HG03457 (cell line): ENCODE data around the gene RUNX1.

Experiments
- ATAC-seq: cut with Tn5 transposase; IDR thresholded peaks from one replicate; pipeline ENCODE4 v1.9.1; 2021; ENCODE audit warnings: moderate number of reproducible peaks; ENCODE audit not compliant: unreplicated experiment

Gene RUNX1

DNA sequence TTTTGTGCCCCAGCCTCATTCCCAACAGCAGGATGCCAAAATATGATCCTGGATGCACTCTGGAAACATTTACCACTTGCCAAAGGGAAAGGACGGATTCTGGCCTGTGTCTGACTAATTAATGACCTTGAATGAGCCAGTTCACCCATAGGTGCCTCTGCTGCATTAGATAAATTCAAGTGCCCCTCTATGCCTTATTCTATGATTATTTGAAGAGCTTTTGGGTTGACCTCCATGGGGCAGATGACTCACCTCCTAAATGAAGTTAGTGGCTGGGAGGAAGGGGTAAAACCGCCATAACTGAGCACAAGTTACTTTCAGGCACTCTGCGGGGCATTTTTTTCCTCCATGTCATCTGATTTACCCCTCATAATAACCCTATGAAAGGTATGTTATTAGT, 282.2 kb downstream of the RUNX1 start:
- ATAC-seq = no peak

DNA sequence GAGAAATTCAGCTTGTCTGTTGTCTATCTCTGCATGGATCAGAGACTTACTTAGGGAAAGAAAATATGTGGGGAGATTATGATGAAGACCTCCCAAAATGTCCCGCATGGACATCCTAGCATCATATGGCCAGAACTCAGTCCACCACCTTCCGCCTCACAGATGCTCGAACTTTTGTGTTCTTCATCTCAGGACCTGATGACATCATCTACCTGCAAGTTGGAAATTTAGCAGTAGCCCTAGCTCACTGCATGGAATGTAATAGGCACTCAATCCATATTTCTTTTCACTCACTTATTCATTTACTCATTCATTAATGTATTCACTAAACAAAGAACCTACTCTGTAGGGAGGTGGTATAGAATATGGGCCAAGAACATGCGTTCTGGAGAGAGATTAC, 283.5 kb downstream of the RUNX1 start:
- no peak for ATAC-seq

DNA sequence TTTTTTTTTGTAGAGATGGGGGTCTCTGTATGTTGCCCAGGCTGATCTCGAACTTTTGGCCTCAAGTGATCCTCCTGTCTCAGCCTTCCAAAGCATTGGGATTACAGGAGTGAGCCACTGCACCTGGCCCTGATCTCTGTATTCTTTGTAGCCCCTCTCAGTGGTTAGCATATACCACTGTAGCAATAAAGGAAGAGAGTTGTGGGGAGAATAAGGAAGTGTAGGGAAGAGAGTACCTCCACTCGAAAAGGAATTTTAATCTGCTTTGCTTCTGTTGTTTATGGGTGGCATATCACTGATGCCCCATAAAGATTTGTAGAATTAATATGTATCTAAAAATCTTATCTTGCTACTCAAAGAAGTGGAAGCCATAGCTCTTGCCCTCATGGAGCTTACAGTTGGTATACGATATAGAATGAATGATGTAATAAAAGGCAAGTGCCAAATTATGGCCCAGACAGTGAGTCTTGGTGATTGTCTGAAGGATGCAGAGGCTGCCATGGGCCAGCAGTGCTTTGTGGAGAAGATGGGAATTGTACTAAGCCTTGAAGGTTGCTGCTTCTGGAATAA, 284.3 kb downstream of the RUNX1 start:
- no peak for ATAC-seq

DNA sequence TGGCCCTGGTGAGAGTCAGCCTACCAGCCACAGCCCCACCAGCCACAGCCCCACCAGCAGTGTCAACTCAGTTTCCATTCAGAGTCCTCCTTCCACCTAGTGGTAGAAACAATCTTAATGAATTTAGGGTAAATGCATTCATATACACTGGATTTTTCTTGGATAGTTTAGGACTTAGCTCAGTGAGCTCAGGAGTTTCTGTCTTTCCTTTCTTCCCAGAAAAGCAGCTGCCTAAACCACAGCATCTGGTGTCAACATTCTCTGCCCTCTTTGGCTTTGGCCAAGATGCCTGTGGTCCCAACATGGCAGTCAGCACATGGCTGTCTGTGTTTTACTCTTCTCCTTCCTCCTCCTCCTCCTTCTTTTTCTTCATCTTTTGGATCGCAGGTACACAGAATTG, 286.3 kb downstream of the RUNX1 start:
- no peak for ATAC-seq

DNA sequence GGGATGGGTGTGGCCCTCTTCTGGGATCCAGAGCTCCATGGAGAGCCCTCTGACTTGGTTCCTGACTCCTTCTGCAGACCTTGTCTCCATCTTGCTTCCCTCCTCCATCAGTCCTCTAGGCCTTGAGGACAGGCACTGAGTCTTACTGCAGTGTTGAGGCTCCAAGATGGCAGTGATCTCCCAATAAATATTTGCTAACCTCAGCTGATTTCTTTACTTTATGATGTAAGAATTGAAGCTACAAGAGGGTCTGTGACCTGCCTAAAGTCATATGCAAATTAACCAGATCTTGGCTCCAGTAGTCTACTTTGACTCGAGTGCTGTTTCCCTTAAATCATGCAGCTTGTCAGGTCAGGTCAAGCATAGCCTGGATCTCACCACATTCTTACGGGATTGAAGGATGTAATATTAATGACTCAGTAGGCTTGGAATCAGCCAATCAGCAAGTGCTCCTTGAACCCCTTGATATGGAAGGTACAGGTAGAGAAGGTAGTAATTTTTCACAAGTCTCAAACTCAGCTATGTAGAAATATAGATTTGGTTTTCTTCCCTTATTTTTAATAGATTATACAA, 287.3 kb downstream of the RUNX1 start:
- no peak for ATAC-seq

DNA sequence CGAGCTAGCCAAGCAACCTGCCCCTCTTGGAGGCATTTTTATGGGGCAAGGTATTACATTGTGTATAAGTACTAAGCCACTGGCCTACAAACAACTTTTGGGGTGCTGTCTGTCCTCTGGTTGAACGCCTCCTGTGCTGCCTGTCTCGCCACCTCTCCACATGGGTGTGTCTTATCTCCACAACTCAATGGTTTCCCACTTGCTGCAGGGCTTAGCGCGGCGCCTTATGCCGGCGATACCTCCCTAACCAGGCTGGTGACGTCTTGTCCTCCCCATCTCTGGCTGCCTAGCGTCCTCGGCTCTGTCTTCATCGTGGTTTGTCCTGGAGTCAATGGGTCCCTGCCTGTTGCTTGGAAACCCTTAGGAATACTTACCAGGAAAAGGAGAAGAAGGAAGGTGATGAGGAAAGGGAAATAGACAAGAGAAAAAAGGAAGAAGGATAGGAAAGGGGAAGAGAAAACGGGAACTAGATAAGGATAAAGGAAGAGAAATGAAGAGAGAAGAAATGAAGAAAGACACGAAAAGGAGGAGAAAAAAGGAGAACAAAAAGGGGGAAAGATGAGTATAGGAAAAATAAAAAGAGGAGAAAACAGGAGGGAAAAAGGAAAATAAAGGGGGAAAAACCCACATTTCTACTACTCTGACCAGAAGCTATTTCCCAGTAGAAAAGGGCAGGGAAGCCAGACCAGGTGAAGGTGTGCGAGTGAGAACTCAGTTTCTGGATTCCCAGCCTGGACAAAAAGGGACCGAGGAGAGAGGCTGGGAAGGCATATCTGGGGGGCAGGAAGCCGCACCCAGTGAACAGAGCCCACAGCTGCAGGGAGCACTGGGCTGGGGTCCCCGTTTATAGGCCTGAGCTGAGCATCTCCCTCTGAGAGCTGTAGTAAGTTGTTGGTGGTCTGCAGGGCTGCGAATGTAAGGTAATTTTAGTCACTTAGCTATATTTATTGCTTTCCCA, 294.1 kb downstream of the RUNX1 start:
- no peak for ATAC-seq

DNA sequence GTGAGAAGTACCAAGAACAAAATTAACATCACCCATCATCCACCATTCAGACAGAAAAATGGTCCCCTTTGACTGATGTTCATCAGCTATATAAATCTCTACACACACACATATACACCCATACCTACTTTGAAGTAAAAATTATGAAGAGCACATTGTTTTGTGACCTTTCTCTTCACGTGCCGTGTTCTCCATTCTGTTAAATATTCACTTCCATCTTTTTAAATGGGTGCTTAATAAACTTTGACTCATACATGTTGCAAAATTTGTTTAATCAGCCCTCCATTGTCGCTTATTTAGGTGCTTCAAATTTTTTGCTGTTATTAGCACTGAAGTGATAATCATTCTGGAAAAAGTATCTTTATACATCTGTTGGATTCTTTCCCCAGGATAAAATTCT, 300.2 kb downstream of the RUNX1 start:
- no peak for ATAC-seq

DNA sequence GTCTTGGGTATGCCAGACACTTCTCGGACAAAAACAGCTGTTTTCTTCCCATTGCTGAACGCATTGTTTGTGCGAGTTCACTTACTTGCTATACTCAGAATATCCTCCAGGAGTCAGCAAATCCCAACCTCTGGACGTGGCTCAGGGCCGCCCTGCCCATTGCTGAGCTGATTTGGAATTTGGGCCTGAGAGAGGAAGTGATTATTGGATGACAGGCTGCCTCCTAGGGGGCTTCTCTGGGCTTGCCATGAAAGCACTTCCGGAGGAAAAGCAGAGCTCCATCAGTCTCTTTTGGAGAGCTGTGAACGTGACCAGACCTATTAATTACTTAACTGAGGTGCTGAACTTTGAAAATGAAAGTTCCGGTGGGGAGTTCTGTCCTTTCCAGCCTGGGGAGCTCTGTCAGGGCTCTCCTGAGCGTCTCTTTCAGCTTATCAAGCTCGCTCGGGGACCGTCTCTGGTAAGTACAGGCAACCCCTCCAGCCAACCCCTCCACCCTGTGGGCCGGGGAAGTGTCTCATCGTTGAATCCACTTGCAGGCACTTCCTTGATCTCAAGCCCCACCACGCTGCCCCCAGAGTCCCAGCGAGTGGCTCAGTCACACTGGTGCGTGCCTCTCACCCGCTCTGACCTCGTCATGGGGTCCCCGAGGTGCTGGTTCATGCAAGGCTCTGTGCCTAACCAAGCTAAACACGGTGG, 303.4 kb downstream of the RUNX1 start:
- ATAC-seq = peak; percentile 62

DNA sequence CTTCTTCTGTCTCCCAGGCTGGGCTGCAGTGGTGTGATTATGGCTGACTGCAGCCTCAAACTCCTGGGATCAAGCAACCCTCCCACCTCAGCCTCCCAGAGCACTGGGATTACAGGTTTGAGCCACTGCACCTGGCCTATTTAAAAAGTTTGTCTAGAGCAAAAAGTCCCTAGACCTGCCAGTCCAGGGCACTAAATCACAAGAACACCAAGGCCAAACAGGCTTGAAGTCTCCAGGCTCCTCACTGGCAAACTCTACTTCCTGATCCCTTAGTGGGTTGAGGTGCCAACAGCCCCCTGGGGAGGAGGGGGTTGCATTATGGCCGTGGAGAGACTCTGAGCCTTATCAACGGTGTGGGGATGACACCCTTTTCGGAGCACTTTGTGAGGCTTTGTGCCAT, 304.3 kb downstream of the RUNX1 start:
- no peak for ATAC-seq

DNA sequence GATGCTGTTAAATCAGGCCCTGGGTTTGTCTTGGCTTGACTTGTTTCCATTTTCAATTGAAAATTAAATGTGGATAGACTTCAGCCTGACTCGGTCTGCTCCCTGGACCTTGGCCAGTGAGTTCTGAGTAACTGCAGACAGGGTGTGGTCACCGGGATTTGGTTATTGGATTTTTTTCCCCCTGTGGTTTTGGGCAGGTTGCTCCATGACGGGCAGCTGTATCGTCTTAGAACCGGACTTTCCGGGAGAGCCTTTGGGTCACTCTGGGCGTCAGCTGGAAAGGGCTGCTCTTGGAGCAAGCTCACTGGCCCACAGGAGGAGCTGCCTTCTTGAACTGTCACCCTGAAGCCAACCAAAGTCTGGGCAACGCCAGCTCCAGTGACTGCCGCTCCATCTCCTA, 305.3 kb downstream of the RUNX1 start:
- no peak for ATAC-seq

DNA sequence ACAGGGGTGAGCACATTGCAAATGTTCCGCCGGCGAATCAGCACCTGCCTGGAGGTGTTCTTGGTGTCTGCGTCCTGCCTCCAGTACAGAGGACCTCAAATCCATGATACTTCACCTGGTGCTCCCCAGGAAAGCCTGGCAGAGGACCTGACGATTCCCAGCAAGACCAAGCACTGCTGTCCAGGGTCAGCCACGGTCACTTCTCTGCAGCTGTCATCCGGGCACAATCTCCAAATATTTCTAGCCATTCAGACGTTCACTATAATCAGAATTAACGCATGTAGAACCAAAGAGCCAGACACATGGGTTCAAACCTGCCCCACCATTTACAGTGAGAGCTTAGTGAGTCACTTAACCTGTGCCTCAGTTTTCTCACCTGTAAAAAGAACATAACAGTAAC, 305.8 kb downstream of the RUNX1 start:
- no peak for ATAC-seq

DNA sequence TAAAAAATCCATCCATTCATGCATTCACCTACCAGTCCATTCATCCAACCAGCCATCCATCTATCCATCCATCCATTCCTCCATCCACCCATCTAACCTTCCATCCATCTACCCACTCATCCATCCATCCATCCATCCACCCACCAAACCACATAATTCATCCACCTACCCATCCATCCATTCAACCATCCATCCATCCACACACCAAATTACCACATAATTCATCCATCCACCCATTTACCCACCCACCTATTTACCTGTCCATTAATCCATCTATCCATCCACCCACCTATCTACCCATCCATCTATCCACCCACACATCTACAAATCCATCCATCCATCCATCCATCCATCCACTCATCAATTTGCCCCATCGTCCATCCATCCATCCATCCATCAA, 308.9 kb downstream of the RUNX1 start:
- no peak for ATAC-seq
